ENCODE measurements around the gene DMBT1.
"Not testable (repeated sequence)": the region's sequence is repeated elsewhere in the genome, so short reads cannot be mapped to it uniquely, and the experiment has no call there.

DMBT1 gene

DNA sequence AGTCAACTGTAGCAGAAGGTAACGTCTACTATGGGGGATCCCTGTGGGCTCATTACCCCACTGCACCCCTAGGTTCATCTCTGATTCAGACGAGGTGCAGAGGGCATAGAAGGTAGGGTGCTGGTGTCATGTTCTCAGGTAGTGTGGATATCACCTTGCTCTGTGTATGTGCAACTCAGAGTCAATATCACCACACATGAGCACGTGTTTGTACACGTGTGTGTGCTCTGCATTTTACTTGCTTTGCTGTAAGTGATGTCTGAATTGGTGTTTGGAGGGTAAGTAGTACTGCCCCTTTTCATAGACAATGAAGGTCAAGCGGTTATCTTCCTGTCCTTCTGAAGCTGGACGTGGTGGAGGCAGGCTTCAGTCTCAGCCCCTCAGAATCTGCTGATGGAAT lies 10.4 kb downstream of the DMBT1 start:
- TF ChIP-seq, protein P1, sequence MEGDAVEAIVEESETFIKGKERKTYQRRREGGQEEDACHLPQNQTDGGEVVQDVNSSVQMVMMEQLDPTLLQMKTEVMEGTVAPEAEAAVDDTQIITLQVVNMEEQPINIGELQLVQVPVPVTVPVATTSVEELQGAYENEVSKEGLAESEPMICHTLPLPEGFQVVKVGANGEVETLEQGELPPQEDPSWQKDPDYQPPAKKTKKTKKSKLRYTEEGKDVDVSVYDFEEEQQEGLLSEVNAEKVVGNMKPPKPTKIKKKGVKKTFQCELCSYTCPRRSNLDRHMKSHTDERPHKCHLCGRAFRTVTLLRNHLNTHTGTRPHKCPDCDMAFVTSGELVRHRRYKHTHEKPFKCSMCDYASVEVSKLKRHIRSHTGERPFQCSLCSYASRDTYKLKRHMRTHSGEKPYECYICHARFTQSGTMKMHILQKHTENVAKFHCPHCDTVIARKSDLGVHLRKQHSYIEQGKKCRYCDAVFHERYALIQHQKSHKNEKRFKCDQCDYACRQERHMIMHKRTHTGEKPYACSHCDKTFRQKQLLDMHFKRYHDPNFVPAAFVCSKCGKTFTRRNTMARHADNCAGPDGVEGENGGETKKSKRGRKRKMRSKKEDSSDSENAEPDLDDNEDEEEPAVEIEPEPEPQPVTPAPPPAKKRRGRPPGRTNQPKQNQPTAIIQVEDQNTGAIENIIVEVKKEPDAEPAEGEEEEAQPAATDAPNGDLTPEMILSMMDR (IDR thresholded peaks at IDR 0.05; ENCODE audit: low read length, missing control alignments), result no peak
- H3K4me3 ChIP-seq (replicated peaks; ENCODE audit: low read depth, low read length), result no peak overlapping the region
- DNase-seq (ENCODE audit: low read depth), result no peak

DNA sequence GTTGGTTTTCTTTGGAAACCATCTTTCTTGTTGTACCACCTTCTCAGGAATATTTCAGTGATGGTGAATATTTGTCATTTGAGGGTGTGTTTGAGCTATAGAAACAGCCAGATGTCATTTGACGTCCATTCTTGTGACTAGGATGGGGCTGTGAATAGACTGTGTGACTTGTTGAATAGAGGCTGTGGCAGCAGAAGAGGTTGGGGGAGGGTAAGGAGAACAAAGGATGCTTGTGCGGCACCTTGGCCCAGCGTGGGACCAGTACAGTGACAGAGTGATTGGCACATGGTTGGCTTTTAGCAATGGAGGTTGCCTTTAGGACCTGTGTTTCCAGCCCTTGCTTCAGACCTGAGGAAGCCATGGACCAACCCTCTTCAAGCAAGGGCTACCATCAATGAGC lies 11.3 kb downstream of the DMBT1 start:
- TF ChIP-seq, protein P1 (IDR thresholded peaks at IDR 0.05; ENCODE audit: low read length, missing control alignments), result no peak
- no peak overlapping the region for H3K4me3 ChIP-seq (replicated peaks; ENCODE audit: low read depth, low read length)
- no peak for DNase-seq (ENCODE audit: low read depth)

DNA sequence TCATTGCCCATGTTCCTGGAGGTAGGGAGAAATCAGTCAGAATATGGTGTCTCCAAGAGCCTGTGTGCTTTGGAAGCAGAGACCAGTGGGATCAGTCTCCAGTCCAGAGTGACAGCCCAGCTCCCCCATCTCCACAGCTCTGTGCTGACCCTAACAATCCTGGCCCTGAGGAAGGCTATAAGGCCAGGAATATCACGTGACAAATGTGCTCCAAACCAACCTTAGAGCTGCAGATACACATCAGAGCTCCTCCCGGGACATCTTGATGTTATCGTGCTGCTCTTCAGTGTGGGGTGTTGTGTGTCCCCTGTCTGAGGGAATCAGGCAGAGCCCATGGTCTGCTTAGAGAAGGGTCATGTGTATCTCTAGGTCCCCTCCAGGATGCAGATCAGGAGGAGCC lies 15.2 kb downstream of the DMBT1 start:
- no peak overlapping the region for H3K4me3 ChIP-seq (replicated peaks; ENCODE audit: low read depth, low read length)
- TF ChIP-seq, protein P1 (IDR thresholded peaks at IDR 0.05; ENCODE audit: low read length, missing control alignments), result no peak
- DNase-seq (ENCODE audit: low read depth), result no peak

DNA sequence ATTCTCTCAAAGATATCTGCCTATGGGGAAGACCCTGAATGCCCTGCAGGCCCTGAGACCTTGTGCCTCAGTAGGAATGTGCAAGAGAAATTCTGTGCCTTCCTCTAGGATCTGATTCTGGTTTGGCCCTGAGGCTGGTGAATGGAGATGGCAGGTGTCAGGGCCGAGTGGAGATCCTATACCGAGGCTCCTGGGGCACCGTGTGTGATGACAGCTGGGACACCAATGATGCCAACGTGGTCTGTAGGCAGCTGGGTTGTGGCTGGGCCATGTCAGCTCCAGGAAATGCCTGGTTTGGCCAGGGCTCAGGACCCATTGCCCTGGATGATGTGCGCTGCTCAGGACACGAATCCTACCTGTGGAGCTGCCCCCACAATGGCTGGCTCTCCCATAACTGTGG lies 15.7 kb downstream of the DMBT1 start:
- TF ChIP-seq, protein P1 (IDR thresholded peaks at IDR 0.05; ENCODE audit: low read length, missing control alignments), result no peak
- no peak for DNase-seq (ENCODE audit: low read depth)
- no peak overlapping the region for H3K4me3 ChIP-seq (replicated peaks; ENCODE audit: low read depth, low read length)

DNA sequence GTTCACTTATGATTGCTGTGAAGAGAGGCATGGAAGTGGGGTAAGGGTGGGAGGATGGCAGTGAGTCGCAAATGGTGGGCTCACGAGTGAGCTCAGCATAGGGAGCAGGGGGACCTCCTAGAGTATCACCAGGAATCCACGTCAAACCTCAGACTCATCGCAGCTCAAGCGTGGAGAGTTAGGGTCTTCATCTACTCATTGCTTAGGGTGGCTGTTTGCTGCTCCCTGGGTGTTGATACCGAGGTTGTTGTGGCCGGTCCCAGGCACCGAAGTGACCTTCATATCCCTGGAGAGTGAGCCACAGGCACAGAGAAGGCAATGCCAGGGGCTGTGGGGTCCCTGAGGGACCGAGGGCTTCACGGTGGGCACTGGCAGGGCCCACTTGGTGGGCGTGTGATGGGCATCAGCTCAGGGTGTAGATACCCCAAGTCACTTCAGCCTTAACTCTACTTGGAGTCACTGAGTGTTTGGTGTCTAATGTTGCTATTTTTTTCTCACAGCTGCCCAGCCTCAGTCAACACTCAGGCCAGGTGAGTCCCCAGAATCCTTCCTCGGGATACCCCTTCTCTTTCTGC lies 16.8 kb downstream of the DMBT1 start:
- TF ChIP-seq, protein P1 (IDR thresholded peaks at IDR 0.05; ENCODE audit: low read length, missing control alignments), result no peak
- no peak for DNase-seq (ENCODE audit: low read depth)
- H3K4me3 ChIP-seq (replicated peaks; ENCODE audit: low read depth, low read length), result no peak overlapping the region

DNA sequence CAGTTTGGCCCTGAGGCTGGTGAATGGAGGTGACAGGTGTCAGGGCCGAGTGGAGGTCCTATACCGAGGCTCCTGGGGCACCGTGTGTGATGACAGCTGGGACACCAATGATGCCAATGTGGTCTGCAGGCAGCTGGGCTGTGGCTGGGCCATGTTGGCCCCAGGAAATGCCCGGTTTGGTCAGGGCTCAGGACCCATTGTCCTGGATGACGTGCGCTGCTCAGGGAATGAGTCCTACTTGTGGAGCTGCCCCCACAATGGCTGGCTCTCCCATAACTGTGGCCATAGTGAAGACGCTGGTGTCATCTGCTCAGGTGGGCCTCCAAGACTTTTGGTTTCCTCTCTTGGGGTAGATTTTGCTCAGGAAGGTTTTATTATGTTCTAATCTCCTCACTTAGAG lies 25.5 kb downstream of the DMBT1 start:
- not testable (repeated sequence) for DNase-seq (ENCODE audit: low read depth); H3K4me3 ChIP-seq (replicated peaks; ENCODE audit: low read depth, low read length)

DNA sequence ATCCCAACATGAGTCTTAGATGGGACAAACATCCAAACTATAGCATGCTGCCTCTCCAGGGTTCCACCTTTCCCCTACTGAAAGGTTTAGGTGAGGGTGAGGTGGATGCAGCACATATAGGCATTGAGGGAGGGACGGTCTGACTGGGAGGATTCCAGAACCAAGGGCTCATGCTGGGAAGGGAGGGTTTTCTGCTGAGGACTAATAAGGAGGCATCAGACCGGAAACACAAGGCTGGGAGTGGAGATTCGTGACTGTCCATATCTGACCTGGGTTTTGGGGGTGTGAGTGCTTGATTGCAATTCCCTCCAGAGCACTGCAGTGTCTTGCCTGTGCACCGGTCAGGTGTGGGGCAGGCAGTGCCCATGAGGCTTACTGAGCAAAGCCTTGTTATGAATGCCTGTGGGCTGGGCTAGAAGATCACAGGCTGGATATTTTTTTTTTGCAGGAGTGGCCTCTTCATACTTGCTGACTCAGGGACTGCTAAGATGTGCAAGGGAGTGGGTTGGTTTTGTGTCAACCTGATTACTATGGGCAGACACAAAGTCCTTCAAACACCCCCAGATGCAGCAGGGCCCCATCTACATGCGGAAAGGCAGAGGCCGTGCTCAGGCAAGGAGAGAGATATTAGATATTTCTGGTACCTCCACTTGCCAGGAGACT lies 26.7 kb downstream of the DMBT1 start:
- no peak overlapping the region for H3K4me3 ChIP-seq (replicated peaks; ENCODE audit: low read depth, low read length)
- TF ChIP-seq, protein P1 (IDR thresholded peaks at IDR 0.05; ENCODE audit: low read length, missing control alignments), result no peak
- no peak for DNase-seq (ENCODE audit: low read depth)
